GM19395 (cell line): ENCODE measurements around the gene SIAH2.
A peak's percentile ranks its signal among the peaks of the same experiment; 100 is the strongest.

Source experiments
- ATAC-seq: cut with Tn5 transposase; IDR thresholded peaks from one replicate; pipeline ENCODE4 v1.9.1; 2021; ENCODE audit warnings: mild to moderate bottlenecking, moderate library complexity; ENCODE audit not compliant: unreplicated experiment

The SIAH2 gene

DNA sequence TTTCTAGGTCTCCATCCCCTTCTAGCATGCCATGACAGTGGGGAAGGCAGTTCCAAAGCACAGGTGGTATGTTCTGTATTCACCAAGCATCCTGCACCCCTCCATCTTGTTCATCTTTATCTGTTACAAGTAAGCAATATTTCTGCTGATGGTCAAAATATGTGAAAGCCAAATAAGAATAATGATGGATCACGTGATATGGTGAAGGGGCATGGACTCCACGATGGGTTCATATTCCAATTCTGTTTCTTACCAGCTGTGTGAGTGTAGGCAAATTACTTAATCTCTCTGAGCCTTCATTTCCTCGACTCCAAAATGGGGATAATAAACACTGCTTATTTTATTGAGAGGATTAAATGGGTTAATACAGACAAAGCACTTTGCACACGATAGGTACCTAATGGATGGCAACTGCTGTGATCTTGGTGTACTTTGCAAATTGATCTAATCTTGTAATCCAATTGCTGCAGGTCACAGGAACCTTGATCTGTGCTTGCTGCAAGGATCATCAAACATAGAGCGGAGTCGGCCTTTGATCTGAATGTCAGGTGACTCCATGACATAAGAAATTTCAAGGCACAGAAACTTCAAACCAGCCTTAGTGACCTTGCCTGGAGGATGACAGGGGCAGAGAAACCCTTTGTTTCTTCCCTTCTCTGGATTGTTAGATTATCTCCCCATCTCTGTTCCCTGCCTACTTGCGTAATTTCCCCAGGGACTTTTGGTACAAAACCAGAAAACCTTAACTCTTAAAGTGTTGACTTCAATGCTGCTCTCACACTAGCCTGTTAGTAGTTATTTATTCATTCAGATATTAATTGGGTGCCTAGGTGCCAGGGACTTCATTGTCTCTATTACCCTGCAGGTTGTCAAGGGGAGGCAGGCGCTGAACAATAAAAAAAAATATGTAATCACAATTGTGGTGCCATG lies 25.8 kb downstream of the SIAH2 start:
- ATAC-seq, result no peak

DNA sequence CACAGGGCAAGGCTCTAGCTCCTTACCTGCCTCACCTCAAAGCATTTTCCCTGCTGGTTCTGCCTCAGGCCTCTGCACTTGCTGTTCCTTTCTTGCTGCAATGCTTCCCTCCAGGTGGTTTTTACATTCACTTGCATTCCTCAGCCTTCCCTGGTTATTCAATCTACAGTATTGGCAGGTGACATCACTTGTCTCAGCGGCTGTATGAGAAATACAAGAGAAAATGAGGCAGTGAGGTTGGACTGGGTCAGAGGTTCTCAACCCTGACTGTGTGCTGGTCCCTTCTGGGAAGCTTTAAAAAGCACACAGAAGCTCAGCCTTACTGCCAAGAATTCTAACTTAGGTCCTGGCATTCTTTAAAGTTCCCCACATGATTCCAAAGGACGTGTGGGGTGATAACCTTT lies 26.7 kb downstream of the SIAH2 start:
- ATAC-seq, result no peak

DNA sequence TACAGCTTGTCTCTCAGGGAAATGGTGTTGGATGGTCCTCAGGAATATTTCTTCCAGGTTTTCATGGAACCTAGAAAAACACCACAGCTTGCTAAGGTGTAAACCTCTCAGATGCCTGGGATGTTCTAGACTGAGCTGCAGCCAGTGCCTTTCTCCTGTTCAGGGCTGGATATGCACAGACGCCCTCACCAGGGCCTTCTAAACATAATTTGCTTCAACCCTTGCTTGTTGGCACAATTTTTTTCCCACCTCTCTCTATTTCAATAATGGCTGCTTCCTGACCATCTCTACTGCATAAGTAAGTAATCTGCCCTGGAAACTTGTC lies 28.2 kb downstream of the SIAH2 start:
- ATAC-seq, result no peak

DNA sequence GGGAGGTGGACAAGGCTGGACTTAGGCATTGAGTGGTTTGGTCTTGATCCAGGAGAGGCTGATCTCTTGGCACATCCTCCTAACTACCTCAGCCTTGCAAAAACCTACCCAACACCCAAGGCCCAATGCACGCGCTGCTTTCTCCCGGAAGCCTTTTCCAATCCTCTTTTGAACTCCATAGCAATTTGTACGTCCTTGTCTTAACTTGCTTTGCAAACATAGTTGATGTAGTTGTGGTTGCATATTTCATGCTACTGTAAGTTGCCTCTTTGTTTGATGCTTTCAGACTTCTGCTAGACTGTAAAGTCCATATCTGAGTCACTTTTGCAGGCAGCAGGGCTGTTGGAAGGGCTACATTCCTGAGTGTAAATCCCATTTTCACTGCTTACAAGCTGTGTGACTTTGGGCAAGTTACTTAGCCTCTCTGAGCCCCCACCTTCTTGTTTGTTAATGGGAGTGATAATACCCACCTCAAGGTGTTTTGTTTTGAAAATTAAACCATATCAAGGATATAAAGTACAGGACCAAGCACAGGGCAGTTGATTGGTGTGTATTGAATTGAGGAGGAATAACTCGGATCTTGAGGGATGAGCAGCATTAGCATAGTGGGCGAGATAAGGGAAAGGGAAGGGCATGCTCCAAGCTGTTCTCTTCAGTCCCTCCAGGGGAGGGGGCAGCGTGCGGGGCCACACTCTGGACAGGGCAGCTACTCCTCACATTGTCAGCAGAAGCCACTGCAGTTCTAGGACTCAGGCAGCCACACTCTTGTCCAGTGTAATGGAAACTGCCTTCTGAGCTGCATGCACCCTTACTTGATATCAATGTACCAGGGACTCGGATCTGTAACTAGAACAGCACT lies 28.8 kb downstream of the SIAH2 start:
- ATAC-seq, result no peak

DNA sequence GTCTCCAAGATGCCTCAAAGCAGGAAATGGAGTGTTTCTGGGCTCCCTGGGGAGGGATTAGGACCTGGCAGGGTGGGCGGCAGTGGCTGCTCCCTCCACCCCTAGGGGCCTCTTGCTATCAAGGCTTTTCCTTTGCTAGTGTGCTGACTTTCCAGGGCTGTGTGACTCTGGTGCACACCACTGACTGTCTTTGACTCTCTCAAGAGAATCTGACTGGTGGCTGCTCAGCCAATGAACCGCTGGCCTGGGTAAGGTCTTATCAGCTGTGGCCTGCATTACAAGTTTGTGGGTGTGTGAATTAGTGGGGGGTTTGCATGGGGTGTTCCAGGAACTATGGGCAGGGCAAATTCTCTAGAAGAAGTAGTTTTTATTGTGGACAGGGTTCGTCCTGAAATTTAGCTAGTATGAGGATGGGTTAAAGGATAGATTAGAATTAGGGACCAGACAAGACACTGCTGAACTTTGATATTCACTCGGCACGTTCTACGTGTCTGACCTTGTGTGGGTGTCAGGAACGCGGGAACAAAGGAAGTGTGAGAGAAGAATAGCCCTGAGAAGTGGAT lies 29.5 kb downstream of the SIAH2 start:
- ATAC-seq, result no peak

DNA sequence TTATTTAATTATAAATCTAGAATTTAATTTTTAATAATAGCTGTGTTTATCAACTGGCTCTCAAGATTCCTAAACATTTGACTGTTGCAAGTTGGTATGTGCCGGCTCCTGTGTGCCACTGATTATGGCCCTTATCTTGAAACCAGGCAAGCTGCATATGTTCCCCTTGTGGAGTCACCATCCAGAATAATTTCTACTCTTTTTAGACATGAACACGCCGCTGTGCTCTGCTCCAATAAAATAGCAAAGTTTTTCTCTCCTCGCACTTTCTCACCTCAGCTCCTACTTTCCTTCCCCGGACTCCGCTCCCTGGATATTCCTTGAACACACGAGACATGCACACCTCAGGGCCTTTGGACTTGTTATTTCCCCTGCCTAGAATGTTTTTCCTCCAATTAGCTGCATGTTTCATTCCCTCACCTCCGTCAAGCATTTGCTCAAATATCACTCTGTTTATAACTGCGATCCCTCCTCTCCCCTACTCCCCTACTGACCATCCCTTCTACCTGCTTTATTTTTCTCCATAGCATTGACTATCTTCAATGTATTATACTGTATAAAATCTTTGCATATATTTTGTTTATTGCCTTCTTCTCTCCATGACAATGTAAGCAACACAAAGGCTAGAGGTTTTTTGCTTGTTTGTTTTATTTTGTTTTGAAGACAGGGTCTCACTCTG lies 33.1 kb downstream of the SIAH2 start:
- ATAC-seq, result no peak

DNA sequence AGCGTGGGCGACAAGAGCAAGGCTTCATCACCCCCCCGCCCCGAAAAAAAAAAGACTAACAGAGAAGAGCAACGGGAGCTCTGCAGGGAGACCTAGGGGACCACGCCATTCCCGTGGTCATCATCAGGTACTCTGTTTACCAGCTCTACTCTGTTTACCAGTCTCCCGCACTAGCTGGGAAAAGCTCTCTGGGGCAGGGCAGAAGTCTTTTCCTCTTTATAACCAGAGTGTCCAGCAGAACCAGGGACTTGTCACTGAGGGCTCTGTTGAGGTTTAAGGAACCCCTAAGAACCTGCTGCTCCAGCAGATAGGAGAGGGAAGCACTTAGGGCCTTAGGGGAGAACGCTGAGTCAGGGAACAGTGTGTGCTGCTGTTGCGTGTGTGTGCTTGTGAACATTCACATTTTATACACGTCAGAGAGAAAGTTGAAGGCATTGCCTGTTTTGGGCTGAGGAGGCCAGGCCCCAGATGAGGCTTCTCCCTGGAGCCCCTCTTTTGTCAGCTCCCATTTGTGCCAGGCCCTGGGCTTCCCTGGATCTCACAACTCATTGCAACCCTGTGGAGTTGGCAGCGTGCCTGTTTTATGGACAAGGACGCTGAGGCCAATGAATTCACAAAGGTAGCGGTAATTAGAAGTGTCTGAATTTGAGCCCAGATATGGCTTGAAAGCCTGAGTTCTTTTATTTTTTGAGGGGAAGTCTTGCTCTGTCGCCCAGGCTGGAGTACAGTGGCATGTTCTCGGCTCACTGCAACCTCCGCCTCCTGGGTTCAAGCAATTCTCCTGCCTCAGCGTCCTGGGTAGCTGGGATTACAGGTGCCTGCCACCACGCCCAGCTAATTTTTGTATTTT lies 35.1 kb downstream of the SIAH2 start:
- no peak for ATAC-seq

DNA sequence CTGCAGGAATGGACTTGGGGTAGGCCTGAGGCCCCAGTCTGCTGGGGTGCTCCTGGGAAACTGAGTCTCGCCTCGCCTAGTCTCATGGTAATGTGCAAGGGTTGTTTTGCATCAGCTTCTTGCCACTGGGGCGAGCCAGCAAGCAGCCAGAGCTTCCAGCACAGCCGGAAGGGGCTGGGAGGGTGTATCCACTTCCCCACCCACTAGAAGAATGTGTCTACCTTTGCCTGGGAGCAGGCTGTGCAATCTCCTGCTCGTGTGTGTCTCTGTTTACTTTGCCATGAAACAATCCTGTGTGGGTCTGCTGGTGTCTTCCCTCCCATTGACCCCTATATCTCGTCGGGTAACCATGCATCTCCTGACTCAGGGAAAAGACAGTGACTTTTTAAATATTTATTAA lies 37.4 kb downstream of the SIAH2 start:
- ATAC-seq, result no peak

DNA sequence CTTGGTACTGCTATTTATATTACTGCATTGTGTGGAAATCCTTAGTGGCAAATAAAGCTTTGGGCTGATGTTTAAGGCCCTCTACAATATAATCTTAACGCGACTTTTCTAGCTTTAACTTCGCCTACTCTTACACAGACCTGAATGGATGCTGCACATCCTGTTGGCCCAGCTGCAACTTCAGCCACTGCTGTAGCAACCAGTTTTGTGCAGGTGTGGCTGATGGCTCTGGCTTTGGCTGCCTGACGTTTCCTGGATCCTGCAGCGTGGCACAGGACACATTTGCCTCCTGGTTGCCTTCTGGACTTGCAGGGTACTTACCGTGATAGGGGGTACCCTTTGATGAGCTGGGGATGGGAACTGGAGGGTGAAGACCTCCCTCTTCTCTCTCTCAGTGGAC lies 39.0 kb downstream of the SIAH2 start:
- ATAC-seq, result no peak

DNA sequence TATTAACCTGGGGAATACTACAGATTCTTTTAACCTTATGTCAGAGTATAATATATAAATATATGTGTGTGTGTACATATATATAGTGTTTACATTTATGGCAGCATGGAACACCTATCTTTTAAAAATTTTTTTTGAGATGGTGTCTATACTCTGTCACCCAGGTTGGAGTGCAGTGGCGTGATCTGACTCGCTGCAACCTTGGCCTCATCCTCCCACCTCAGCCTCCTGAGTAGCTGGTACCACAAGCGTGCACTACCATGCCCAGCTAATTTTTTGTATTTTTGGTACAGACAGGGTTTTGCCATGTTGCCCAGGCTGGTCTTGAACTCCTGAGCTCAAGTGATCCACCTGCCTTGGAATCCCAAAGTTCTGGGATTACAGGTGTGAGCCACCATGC lies 40.7 kb downstream of the SIAH2 start:
- no peak for ATAC-seq

DNA sequence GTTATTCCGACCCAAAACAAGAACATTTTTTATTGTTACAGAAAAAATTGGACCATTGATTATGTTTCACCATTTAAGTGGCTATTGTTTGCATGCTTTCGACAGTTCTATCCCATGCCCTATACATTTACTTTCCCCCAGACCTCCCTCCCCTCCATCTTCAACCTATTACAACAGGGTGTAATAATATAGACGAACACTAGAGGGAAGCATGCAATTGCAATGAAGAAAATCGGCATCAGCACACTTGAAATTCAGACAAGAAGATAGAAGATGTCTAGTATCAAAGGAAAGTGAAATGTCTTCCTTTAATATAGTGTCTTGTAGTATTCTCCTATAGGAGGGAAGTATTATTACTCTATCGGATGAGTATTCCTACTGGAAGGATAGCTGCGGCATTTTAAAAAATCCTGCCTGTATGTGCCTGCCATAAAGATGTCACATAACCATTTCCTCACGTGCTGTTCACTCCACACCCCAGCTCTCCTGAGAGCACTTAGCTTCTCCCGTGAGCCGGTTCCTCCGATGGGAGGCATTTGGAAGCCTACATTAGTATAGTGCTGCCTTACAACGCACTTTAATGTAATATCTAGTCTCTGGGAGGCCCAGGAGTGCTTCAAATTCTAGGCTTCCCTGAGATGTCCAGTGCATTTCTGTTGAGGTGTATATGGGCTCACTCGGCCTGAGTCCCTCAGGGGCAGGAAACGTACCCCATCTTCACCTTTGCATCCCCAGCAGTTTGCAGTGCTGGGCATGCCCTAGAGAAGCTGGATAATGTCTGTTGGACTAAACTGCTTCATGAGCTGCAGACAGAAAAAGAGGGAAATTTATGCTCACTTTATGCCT lies 41.5 kb downstream of the SIAH2 start:
- peak; percentile 85 for ATAC-seq

DNA sequence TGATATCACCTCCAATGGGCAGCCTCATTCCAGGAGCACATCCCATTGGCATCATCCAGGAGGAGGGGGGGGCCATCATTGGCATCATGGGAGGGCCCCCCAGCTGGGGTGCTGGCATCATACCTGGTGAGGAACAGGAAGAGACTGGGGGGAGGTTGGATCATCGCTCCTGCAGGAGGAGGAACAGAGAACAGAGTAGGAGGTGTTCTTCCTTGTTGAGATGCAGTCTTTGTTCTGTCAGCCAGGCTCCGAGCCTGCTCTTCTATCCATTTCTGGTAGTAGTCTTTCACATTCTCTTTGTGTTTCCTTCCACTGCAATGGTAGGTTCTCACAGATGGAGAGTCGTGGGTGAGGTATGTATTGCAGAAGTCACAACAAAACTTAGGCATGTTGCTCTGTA lies 42.5 kb downstream of the SIAH2 start:
- no peak for ATAC-seq

DNA sequence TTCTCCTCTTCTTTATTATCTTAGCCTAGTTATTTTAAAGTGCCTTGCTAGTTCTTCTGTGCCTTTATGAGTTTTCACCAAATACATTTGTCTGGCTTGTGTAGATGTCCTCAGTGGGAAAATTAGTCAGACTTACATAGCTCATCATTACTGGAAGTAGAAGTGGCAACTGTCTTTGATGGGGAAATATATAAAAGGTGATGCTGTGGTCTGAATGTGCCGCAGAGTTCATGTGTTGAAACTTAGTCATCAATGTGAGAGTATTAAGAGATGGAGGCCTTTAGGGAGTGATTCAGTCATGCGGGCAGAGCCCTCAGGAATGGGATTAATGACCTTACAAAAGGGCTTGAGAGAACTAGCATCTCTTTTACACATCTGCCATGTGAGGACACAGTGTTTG lies 52.9 kb downstream of the SIAH2 start:
- ATAC-seq, result no peak

DNA sequence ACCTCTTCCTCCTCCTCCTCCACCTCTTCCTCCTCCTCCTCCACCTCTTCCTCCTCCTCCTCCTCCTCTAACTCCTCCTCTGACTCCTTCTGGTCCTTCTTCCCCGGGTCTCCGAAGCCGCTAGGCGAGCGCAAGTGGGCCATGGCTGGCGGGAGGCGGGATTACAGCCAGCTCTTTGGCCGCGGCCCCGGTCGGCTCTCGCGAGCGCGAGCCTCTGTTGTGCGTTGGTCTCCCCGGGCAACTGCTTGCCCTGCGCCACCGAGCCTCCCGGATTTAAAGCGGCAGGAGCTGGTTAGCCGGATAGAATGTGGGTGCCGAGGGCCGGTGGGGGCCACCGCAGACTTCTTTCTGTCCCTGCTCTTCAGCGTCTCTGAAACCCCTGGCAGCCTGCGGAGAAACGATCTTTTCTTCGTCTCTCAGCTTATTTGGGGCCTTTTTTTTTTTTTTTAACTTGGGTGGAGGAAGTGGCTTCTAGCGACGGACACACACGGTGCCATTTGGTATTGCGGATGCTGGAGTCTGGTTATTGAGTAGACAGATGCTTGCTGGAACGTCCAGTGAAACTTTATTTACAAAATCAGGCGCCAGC lies 59.1 kb downstream of the SIAH2 start, which contains the start of gene ERICH6:
Gene ERICH6, minus strand, starts transcription at position 165 of the 589 bp plus-strand sequence. Its CDS starts 22 bp downstream, at position 143.
- ATAC-seq, result peak; percentile 98

DNA sequence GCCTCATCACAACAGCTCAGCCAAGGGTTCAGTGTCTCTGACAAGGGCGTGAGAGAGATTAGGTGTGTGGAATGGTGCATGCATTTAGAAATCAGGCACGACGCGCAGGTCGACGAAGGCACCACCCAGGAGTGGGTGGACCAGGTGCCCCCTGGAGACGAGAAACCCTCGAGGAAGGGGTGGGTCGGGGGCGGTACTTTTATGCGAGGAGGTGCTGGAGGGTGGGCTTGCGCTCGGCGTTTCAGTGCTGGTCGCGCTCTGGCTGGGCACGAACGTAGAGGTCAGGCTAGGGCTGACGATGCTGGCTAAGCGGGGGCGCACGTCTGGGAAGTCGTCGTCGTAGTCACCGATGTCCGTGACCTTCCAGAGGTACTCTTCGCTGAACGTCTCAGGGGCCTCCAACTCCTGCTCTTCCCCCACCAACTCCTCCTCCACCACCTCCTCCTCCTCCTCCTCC lies 59.6 kb downstream of the SIAH2 start:
- peak; percentile 47 for ATAC-seq

DNA sequence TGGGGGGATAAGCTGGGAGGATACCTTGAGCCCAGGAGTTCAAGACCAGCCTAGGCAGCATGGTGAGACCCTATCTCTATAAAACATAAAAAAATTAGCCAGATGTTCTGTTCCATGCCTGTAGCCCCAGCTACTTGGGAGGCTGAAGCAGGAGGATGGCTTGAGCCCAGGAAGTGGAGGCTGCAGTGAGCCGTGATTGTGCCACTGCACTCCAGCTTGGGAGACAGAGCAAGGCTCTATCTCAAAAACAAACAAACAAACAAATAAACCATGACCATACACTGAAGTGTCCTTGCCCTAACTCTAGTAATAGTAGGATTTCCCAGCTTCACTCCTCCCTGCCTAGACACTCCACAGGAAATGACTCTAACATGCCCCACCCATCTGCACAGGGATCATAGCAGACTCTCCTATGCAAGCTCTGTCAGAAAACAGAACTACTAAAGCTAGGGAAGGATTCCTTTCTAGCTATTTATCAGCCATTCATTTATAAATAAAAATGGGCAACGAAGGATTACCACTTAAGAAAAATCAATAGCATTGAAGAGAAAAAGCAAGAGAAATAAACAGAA lies 63.8 kb downstream of the SIAH2 start:
- ATAC-seq, result no peak

DNA sequence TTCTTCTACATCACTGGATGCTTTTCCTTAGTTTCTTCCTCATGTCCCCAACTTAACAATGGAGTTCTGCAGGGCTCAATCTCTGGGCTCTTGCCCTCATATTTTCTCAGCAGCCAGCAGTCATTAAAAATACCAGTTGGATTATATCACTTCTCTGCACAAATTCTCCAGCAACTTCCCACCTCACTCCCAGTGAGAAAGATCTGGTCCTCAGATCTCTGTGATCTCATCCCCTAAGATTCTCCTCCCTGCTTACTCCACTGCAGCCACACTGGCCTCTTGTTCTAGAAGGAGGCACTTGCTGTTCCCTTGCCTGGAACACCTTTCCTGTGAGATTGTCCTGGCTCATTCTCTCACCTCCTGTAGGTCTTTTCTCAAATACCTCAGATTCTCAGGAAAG lies 65.3 kb downstream of the SIAH2 start:
- ATAC-seq, result no peak

DNA sequence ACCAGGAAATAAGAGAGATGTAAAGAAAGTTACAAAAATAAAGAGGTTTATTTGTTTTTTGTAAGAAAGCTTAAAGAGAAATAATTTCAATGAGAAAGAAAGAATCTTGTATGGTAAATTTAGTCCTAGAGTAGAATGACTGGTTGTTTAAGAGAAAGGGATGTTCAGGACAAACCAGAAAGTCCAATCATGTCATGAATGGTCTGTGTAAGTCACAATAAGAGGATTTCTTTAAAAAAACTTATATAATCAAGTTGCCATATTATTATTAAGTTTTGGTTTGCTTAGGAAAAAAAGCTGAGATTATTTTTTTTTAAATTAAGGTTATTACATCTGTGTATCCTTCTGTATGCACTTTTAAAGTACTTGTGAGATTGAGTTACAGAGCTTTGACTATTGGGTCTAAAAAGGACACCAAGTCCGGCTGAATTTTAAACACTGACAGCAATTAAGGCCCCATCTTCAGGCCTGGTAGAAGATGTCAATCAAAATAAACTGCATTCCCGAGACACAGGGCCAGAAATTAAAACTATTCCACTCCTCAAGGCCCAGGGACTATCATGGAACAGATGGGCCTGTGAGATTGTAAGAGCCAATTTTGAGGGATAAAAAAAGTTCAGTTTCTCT lies 71.4 kb downstream of the SIAH2 start:
- ATAC-seq, result no peak
